ENCODE data around the gene PDZD7.
"Not testable (repeated sequence)": the region's sequence is repeated elsewhere in the genome, so short reads cannot be mapped to it uniquely, and the experiment has no call there.

The PDZD7 gene

GRCh38 chr10:101040851-101041250 lies 9.9 kb upstream of the PDZD7 start:
- H3K9me3 ChIP-seq: no peaks in the 10 kb centered on the region

GRCh38 chr10:101040061-101040460 lies 9.1 kb upstream of the PDZD7 start:
- H3K4me3 ChIP-seq: no peak overlapping the region
- peaks cover 13% of the 10 kb centered on the region for H3K4me1 ChIP-seq
- H3K36me3 ChIP-seq (replicated peaks): no peaks in the 10 kb centered on the region; the same call in none of the 2 replicates
- no peak for DNase-seq (ENCODE audit: low spot score in 2 of 2)
- no peaks in the 10 kb centered on the region for H3K27me3 ChIP-seq (ENCODE audit: low read depth)
- no peaks in the 10 kb centered on the region for H3K9me3 ChIP-seq
- in situ Hi-C loops (cut with MboI; ENCODE audit: low sequenced_read_pairs): loop anchor here (5.0 kb wide), 1 partner anchor 92 kb away; the partner anchor contains the start of gene TLX1

More at GRCh38 chr10:101040851-101041250, 9.9 kb upstream of the PDZD7 start:
- in situ Hi-C loops (cut with MboI; ENCODE audit: low sequenced_read_pairs): loop anchor here (5.0 kb wide), 1 partner anchor 91 kb away; the partner anchor contains the start of gene TLX1
- Histone ChIP-seq H3K36me3 (replicated peaks) (no peaks in the 10 kb centered on the region; the same call in none of the 2 replicates), H3K4me1 (peaks cover 13% of the 10 kb centered on the region), H3K27me3 (ENCODE audit: low read depth) (no peaks in the 10 kb centered on the region), H3K4me3 (no peak overlapping the region)
- no peak for DNase-seq (ENCODE audit: low spot score in 2 of 2)

GRCh38 chr10:101038484-101038883 lies 7.6 kb upstream of the PDZD7 start:
- H3K4me1 ChIP-seq: peaks cover 10% of the 10 kb centered on the region
- H3K9me3 ChIP-seq: no peaks in the 10 kb centered on the region
- no peaks in the 10 kb centered on the region for H3K27me3 ChIP-seq (ENCODE audit: low read depth)
- DNase-seq (ENCODE audit: low spot score in 2 of 2): no peak
- H3K4me3 ChIP-seq: no peak overlapping the region
- H3K36me3 ChIP-seq (replicated peaks): no peaks in the 10 kb centered on the region; the same call in none of the 2 replicates
- in situ Hi-C loops (cut with MboI; ENCODE audit: low sequenced_read_pairs): no loop called here

GRCh38 chr10:101036726-101037125 lies 5.8 kb upstream of the PDZD7 start:
- Histone ChIP-seq H3K27me3 (ENCODE audit: low read depth) (no peaks in the 10 kb centered on the region), H3K9me3 (no peaks in the 10 kb centered on the region), H3K4me1 (peaks cover 9% of the 10 kb centered on the region), H3K36me3 (replicated peaks) (no peaks in the 10 kb centered on the region; the same call in none of the 2 replicates), H3K4me3 (no peak overlapping the region)
- no peak for DNase-seq (ENCODE audit: low spot score in 2 of 2)
- in situ Hi-C loops (cut with MboI; ENCODE audit: low sequenced_read_pairs): no loop called here

GRCh38 chr10:101035916-101036702 lies 5.2 kb upstream of the PDZD7 start:
- Histone ChIP-seq H3K4me1 (peaks cover 9% of the 10 kb centered on the region), H3K4me3 (no peak overlapping the region), H3K27me3 (ENCODE audit: low read depth) (no peaks in the 10 kb centered on the region), H3K9me3 (no peaks in the 10 kb centered on the region), H3K36me3 (replicated peaks) (no peaks in the 10 kb centered on the region; the same call in none of the 2 replicates)
- in situ Hi-C loops (cut with MboI; ENCODE audit: low sequenced_read_pairs): no loop called here
- DNase-seq (ENCODE audit: low spot score in 2 of 2): no peak

- Histone ChIP-seq H3K4me3 (no peak overlapping the region), H3K9me3 (no peaks in the 10 kb centered on the region), H3K27me3 (ENCODE audit: low read depth) (no peaks in the 10 kb centered on the region), H3K4me1 (peaks cover 12% of the 10 kb centered on the region), H3K36me3 (replicated peaks) (no peaks in the 10 kb centered on the region; the same call in none of the 2 replicates)
- in situ Hi-C loops (cut with MboI; ENCODE audit: low sequenced_read_pairs): no loop called here
- DNase-seq (ENCODE audit: low spot score in 2 of 2): no peak
Observed at GRCh38 chr10:101035314-101035713, 4.4 kb upstream of the PDZD7 start.

- peaks cover 12% of the 10 kb centered on the region for H3K4me1 ChIP-seq
- in situ Hi-C loops (cut with MboI; ENCODE audit: low sequenced_read_pairs); H3K36me3 ChIP-seq (replicated peaks); H3K4me3 ChIP-seq; H3K27me3 ChIP-seq (ENCODE audit: low read depth); DNase-seq (ENCODE audit: low spot score in 2 of 2); H3K9me3 ChIP-seq: not testable (repeated sequence)
Observed at GRCh38 chr10:101034404-101034803, 3.5 kb upstream of the PDZD7 start.

- H3K36me3 ChIP-seq (replicated peaks): no peaks in the 10 kb centered on the region; the same call in none of the 2 replicates
- in situ Hi-C loops (cut with MboI; ENCODE audit: low sequenced_read_pairs): no loop called here
- H3K4me3 ChIP-seq: no peak overlapping the region
- no peak for DNase-seq (ENCODE audit: low spot score in 2 of 2)
- H3K4me1 ChIP-seq: peaks cover 12% of the 10 kb centered on the region
- H3K27me3 ChIP-seq (ENCODE audit: low read depth): no peaks in the 10 kb centered on the region
- H3K9me3 ChIP-seq: no peaks in the 10 kb centered on the region
Observed at GRCh38 chr10:101033276-101033675, 2.3 kb upstream of the PDZD7 start.

GRCh38 chr10:101032637-101033224 lies 1.8 kb upstream of the PDZD7 start:
- H3K27me3 ChIP-seq (ENCODE audit: low read depth): no peaks in the 10 kb centered on the region
- no peaks in the 10 kb centered on the region for H3K9me3 ChIP-seq
- no peaks in the 10 kb centered on the region; the same call in none of the 2 replicates for H3K36me3 ChIP-seq (replicated peaks)
- peak in 1 of 2 experiments; percentile 50 for DNase-seq (ENCODE audit: low spot score in 2 of 2)
- peak overlapping the region; percentile 58 for H3K4me3 ChIP-seq
- in situ Hi-C loops (cut with MboI; ENCODE audit: low sequenced_read_pairs): no loop called here
- peaks cover 12% of the 10 kb centered on the region for H3K4me1 ChIP-seq

- Histone ChIP-seq H3K4me1 (peaks cover 12% of the 10 kb centered on the region), H3K27me3 (ENCODE audit: low read depth) (no peaks in the 10 kb centered on the region), H3K36me3 (replicated peaks) (no peaks in the 10 kb centered on the region; the same call in none of the 2 replicates), H3K4me3 (peak overlapping the region; percentile 58), H3K9me3 (no peaks in the 10 kb centered on the region)
- DNase-seq (ENCODE audit: low spot score in 2 of 2): peak in 1 of 2 experiments; percentile 70
- in situ Hi-C loops (cut with MboI; ENCODE audit: low sequenced_read_pairs): no loop called here
Observed at GRCh38 chr10:101031796-101032636, 1.1 kb upstream of the PDZD7 start.

- no peaks in the 10 kb centered on the region for H3K27me3 ChIP-seq (ENCODE audit: low read depth)
- no peak for DNase-seq (ENCODE audit: low spot score in 2 of 2)
- in situ Hi-C loops (cut with MboI; ENCODE audit: low sequenced_read_pairs): no loop called here
- no peaks in the 10 kb centered on the region for H3K9me3 ChIP-seq
- peaks cover 12% of the 10 kb centered on the region for H3K4me1 ChIP-seq
- no peaks in the 10 kb centered on the region for H3K36me3 ChIP-seq (replicated peaks)
- H3K4me3 ChIP-seq: peak overlapping the region; percentile 58
Observed at GRCh38 chr10:101030496-101031127, 317 bp downstream of the PDZD7 start.

GRCh38 chr10:101029520-101030295 lies 1.2 kb downstream of the PDZD7 start:
- no peak overlapping the region for H3K4me3 ChIP-seq
- H3K27me3 ChIP-seq (ENCODE audit: low read depth): no peaks in the 10 kb centered on the region
- no peaks in the 10 kb centered on the region for H3K9me3 ChIP-seq
- no peaks in the 10 kb centered on the region for H3K36me3 ChIP-seq (replicated peaks)
- peaks cover 12% of the 10 kb centered on the region for H3K4me1 ChIP-seq
- in situ Hi-C loops (cut with MboI; ENCODE audit: low sequenced_read_pairs): no loop called here
- DNase-seq (ENCODE audit: low spot score in 2 of 2): no peak

All from HAP-1 (cell line).